ENCODE measurements around the gene SLC39A11. TPM values are rescaled to one million over a fixed set of nuclear protein-coding genes. Genes with fewer than 3 reads are reported as not detected.
"Not testable (repeated sequence)": the region's sequence is repeated elsewhere in the genome, so short reads cannot be mapped to it uniquely, and the experiment has no call there.

Gene SLC39A11
- total RNA-seq, 1 experiment from 2014 or later: 64.4 TPM

GRCh38 chr17:72829883-72830282 is 262.6 kb downstream of the SLC39A11 start:
- DNase-seq (ENCODE audit: low read depth, low spot score): no peak
- in situ Hi-C loops (cut with HindIII; ENCODE audit: low pct_unique_long_range_greater_than_20kb, low sequenced_read_pairs): no loop called here

DNA sequence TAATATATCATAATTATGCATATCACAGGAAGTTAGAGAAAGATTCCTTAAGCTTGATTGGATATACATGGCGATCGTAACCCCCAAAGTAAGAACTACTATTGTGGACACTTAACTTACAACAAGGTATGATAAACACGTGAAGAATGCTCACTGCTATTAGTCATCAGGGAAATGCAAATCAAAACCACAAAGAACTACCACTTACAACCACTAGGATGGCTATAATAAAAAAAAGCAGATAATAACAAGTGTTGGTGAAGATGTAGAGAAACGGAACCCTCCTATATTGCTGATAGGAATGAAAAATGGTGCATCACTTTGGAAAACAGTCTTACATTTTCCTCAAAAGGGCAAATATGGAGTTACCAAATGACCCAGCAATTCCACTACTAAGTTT is 265.9 kb downstream of the SLC39A11 start:
- DNase-seq (ENCODE audit: low read depth, low spot score): peak; percentile 28
- in situ Hi-C loops (cut with HindIII; ENCODE audit: low pct_unique_long_range_greater_than_20kb, low sequenced_read_pairs): no loop called here

DNA sequence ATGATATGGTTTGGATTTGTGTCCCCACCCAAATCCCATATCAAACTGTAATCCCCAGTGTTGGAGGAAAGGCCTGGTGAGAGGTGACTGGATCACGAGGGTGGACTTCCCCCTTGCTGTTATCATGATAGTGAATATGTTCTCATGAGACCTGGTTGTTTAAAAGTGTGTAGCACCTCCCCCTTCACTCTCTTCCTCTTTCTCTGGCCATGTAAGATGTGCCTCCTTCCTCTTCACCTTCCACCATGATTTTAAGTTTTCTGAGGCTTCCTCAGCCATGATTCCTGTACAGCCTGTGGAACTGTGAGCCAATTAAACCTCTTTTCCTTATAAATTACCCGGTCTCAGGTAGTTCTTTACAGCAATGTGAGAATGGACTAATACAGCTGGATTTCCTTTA is 266.4 kb downstream of the SLC39A11 start:
- in situ Hi-C loops (cut with HindIII; ENCODE audit: low pct_unique_long_range_greater_than_20kb, low sequenced_read_pairs); DNase-seq (ENCODE audit: low read depth, low spot score): not testable (repeated sequence)

GRCh38 chr17:72825218-72825617 is 267.3 kb downstream of the SLC39A11 start:
- in situ Hi-C loops (cut with HindIII; ENCODE audit: low pct_unique_long_range_greater_than_20kb, low sequenced_read_pairs): no loop called here
- no peak for DNase-seq (ENCODE audit: low read depth, low spot score)

- in situ Hi-C loops (cut with HindIII; ENCODE audit: low pct_unique_long_range_greater_than_20kb, low sequenced_read_pairs); DNase-seq (ENCODE audit: low read depth, low spot score): not testable (repeated sequence)
Measured at GRCh38 chr17:72824267-72824666, 268.2 kb downstream of the SLC39A11 start.

- no peak for DNase-seq (ENCODE audit: low read depth, low spot score)
- in situ Hi-C loops (cut with HindIII; ENCODE audit: low pct_unique_long_range_greater_than_20kb, low sequenced_read_pairs): no loop called here
Measured at GRCh38 chr17:72822358-72823023, 270.0 kb downstream of the SLC39A11 start.

DNA sequence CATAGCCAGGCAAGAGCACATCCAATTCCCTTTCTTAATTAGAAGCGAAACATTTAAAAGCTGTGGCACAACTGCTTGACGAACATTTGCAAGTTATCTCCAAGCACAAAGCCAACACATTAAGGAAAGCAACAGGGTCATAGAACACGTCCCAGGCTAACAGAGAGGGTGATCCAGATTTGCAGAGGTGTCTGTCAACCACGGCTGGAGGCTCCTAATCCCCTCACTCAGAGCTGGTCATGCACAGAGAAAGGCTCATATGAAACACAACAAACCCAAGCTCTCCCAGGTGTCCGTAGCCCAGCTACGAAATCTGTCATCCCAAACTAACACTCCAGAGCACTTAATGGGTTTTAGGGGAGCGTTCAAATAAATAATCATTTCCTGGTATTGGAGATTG is 276.1 kb downstream of the SLC39A11 start:
- in situ Hi-C loops (cut with HindIII; ENCODE audit: low pct_unique_long_range_greater_than_20kb, low sequenced_read_pairs): no loop called here

DNA sequence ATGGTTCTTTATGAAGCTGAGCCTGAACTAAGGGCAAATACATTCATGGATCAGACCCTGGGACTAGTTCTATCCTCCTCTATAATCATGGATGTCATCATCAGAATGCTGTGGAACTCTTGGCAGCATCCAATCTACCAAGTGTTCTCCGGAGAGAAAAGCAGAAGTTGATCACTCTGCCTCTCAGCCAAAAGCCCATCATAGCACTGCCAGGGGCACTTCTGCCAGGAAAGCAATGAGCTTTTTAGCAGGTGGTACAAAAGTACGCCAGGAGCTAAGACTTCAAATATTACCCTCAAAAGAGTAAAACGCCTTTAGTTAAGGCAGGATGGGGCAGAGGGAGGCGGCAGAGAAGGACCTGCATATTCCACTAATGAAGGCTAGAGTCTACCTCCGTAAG is 279.0 kb downstream of the SLC39A11 start:
- no peak for DNase-seq (ENCODE audit: low read depth, low spot score)
- in situ Hi-C loops (cut with HindIII; ENCODE audit: low pct_unique_long_range_greater_than_20kb, low sequenced_read_pairs): no loop called here

More for the DNA sequence above, 276.1 kb downstream of the SLC39A11 start:
- no peak for DNase-seq (ENCODE audit: low read depth, low spot score)

DNA sequence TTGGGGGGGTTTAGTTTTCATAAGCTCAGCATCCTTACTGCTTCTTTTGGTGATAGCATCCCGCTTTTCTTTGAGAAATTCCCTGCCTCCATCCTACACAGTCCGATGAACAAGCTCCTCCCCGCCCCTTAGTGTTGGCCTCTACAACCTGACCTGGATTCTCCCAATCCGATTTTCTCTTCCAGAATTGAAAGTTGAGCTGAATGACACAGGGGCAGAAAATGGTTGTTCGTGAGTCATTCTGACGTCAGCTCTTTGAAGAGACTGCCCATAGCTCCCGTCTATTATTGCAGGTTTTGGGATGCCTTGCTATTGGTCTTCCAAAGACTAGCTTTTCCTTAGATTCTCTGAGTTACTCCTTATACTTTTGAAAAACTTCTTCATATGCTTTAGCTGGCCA is 279.7 kb downstream of the SLC39A11 start:
- in situ Hi-C loops (cut with HindIII; ENCODE audit: low pct_unique_long_range_greater_than_20kb, low sequenced_read_pairs): no loop called here
- DNase-seq (ENCODE audit: low read depth, low spot score): no peak

DNA sequence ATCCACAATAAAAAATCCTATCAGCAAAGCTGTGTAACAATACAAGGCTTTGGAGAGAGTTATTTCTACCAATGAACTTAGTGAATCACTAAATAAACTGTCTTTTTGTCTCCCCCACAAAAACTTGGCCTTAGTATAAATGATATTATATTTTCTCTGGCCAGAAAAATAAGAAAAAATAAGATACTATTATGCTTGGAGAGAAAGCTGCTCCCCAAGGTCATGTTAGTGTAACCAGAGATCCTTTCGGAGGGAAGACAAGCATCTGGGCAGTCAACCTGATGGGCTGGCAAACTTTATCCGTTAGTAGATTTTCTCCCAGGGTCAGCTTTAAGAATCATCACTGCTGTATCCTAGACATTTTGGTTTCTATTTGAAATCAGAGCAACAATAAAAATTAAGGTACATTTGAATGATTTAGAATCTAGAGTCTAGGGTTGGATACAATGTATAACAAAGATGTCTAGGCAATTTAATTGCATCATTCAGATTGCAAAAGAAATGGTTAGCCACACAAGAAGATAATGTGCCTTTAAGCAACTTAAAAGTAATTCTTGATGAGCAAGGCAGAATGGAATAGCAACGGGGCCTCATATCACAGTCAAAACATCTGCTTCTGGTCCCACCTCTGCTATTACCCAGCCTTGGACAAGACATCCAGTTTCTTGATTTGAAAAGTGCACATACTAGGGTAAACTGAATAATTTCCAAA is 280.4 kb downstream of the SLC39A11 start:
- in situ Hi-C loops (cut with HindIII; ENCODE audit: low pct_unique_long_range_greater_than_20kb, low sequenced_read_pairs): no loop called here
- DNase-seq (ENCODE audit: low read depth, low spot score): no peak

DNA sequence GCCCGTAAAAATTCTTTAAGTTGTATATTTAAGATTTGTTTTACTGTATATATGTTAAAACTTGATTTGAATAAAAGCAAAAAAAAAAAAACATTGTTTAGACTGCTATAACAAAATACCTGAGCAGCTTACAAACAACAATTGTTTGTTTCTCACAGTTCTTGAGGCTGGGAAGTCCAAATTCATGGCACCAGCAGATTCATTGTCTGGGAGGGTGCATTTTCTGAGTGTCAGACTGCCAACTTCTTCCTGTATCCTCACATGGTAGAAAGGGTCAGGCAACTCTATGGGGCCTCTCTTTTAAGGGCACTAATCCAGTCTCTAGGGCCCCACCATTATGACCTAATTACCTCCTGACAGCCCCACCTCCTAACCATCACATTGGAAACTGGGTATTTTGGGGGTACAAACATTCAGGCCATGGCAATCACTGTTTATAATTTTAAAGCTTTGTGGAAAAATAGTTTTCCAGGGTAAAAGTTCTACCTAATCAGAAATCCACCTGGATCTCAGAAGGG is 281.4 kb downstream of the SLC39A11 start:
- no peak for DNase-seq (ENCODE audit: low read depth, low spot score)
- in situ Hi-C loops (cut with HindIII; ENCODE audit: low pct_unique_long_range_greater_than_20kb, low sequenced_read_pairs): no loop called here

GRCh38 chr17:72806011-72806410 is 286.5 kb downstream of the SLC39A11 start:
- no peak for DNase-seq (ENCODE audit: low read depth, low spot score)
- in situ Hi-C loops (cut with HindIII; ENCODE audit: low pct_unique_long_range_greater_than_20kb, low sequenced_read_pairs): no loop called here

DNA sequence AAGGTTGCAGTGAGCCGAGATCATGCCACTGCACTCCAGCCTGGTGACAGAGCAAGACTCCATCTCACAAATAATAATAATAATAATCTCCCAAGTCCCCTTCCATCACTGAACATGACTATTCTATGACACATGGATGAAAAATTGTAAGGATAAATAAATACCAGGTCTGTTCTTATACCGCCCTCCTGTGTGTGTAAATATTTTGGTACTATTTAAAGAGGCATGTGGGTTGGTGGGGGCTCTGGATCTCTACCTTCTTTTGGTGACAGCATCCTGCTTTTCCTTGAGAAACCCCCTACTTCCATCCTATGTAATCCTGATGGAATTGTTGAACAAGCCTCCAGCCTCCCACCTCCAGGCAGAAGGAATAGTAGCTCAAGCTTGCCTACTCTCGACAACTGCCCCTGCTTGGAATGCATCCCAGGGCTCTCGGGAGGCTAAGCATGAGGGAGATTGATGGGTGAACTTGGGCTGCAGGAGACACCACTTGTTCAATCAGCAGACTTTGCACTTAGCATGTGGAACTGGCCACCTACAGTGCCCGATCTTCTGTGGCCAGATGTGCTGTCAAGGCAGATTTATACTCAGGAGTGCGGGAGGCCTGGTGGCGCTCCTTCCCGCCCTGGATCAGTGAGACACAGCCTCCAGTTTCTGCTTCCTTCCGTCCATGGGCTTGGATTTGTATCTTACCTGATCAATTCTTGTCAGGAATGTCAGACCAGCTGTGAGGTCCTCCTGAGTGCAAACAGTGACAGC is 287.4 kb downstream of the SLC39A11 start:
- in situ Hi-C loops (cut with HindIII; ENCODE audit: low pct_unique_long_range_greater_than_20kb, low sequenced_read_pairs): no loop called here
- DNase-seq (ENCODE audit: low read depth, low spot score): no peak

DNA sequence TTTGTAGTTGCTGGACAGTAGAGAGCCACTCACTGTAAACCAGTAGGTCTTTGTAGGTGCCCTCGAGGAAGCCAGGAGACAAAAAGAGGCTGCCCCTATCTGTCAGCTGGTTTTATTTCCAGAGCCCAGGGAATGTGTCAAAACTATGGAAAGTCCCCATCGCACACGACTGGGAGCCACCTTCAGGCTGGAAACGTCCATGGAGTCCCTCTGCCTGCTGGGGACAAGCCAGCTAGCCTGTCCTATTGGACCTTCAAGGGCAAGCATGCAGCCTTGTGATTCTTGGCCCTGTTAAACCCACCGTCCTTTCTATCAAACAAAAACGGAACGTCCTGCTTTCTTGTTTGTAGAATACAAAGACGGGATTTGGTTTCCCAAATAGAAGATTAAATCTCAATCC is 289.8 kb downstream of the SLC39A11 start:
- DNase-seq (ENCODE audit: low read depth, low spot score): no peak
- in situ Hi-C loops (cut with HindIII; ENCODE audit: low pct_unique_long_range_greater_than_20kb, low sequenced_read_pairs): no loop called here

DNA sequence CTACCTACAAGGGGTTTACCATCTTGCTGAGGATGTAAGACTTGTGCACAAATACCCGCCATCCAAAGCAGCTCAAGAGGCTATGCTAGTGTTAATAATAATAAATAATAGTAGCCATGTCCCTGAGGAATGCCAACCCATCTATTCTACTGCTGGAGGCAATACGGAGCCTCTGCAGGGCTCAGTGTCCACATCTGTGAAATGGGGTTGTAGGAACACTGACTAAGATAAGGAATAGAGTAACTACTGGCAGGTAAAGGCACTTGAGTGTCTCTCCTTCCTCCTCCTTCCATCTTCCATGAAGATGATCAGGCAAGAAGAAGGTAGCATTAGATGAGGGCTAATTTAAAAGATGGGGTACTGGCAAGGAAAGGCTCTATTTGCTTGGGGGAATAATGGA is 295.3 kb downstream of the SLC39A11 start:
- in situ Hi-C loops (cut with HindIII; ENCODE audit: low pct_unique_long_range_greater_than_20kb, low sequenced_read_pairs): no loop called here

GRCh38 chr17:72795941-72796340 is 296.5 kb downstream of the SLC39A11 start:
- in situ Hi-C loops (cut with HindIII; ENCODE audit: low pct_unique_long_range_greater_than_20kb, low sequenced_read_pairs): no loop called here
- DNase-seq (ENCODE audit: low read depth, low spot score): no peak

More for the DNA sequence above, 295.3 kb downstream of the SLC39A11 start:
- no peak for DNase-seq (ENCODE audit: low read depth, low spot score)

DNA sequence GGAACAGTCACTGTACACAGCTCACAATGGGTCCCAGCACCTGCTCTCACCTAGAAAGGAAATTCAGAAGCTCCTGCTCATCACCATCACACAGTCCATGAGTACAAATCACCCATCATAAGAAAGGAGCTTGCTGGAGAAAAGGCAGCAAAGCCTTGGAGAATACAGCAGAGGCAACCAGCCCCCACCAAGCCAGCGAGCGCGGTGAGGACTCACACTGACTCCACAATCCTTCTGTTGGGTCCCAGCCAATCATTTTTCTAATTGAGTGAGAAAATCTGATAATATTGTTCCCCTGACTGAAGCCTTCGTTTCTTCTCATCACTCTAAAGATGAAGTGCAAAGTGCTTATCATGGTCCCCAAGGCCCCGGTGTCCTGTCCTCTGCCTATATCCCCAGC is 298.3 kb downstream of the SLC39A11 start:
- in situ Hi-C loops (cut with HindIII; ENCODE audit: low pct_unique_long_range_greater_than_20kb, low sequenced_read_pairs): no loop called here

GRCh38 chr17:72792771-72793170 is 299.7 kb downstream of the SLC39A11 start:
- no peak for DNase-seq (ENCODE audit: low read depth, low spot score)
- in situ Hi-C loops (cut with HindIII; ENCODE audit: low pct_unique_long_range_greater_than_20kb, low sequenced_read_pairs): no loop called here

More for the DNA sequence above, 298.3 kb downstream of the SLC39A11 start:
- no peak for DNase-seq (ENCODE audit: low read depth, low spot score)

All from SK-MEL-5 (cell line).